HG03139 (cell line): ENCODE data around the gene PRSS2.
"Not testable (repeated sequence)": the region's sequence is repeated elsewhere in the genome, so short reads cannot be mapped to it uniquely, and the experiment has no call there.

ENCODE experiments used
- ATAC-seq: cut with Tn5 transposase; IDR thresholded peaks from one replicate; pipeline ENCODE4 v1.9.1; 2021; ENCODE audit not compliant: unreplicated experiment

The PRSS2 gene

DNA sequence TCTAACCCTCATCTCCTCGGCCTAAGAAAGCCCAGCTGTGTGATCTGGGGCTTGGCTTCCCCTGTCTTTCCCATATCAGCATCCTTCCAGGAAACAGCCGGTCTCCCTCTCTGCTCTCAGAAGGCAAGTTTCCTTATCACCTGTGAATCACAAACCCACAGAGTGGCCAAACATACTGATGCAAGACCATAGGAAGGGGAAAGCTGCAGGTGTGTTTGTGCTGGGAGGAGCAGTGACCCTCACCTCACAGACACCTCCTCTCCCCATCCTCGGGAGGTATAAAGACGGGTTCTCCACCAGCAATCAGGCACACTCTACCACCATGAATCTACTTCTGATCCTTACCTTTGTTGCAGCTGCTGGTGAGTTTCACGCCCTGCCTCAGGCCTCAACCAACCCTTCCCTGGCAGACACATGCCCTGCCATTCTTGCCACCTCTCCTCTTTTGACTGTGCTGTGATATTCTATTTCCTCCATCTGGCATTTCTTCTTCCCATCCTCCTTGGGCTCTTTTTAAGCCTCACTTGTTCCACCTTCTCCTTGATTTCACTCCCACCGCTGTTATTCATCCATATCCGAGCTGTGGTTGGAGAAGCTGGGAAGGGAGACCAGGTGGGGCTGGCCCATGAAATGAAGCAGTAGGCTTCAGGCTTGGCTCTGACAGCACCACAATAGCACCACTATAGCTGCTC, at the start of gene PRSS2:
Gene PRSS2 (plus strand): TSS at position 310 of the 692 bp plus-strand sequence. CDS start 13 bp downstream, at position 323.
- ATAC-seq, result no peak

DNA sequence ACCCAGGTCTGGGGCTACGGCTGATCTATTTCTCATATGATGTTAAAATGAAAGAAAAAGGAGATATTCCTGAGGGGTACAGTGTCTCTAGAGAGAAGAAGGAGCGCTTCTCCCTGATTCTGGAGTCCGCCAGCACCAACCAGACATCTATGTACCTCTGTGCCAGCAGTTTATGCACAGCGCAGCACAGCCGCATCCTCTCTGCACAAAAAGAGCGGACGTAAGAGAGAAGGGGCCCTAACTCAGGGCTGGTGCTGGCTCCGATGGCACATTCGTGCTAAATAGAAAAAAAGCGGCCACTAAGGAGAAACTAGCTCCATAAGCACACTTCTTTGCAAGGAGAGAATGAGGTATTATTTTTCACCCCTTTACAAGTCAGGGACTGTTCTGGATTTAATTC, 49.8 kb upstream of the PRSS2 start:
- no peak for ATAC-seq

DNA sequence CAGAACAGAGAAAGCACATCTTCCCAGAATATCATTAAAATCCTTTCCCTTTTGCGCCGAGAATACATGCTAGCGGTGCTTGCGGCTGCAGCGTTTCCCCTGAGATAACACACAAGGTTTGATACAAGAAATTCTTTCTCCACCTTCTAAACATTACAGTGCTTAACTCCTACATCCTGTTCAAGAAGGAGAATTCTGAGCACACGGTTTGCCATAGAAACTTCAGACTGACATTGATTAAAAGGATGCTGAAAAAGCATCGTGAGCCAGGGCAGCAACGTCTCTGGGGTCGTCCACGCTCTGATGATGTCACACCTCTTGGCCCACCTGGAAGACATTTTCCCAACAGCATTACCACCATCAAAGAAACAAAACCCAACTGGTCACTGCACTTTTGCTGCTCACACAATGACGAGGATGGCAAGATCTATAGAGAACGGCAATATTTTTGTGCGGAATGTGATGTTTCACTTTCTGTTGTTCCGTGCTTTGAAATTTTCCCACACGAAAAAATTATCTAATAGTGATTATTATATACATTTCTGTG, 48.4 kb upstream of the PRSS2 start:
- ATAC-seq, result no peak

DNA sequence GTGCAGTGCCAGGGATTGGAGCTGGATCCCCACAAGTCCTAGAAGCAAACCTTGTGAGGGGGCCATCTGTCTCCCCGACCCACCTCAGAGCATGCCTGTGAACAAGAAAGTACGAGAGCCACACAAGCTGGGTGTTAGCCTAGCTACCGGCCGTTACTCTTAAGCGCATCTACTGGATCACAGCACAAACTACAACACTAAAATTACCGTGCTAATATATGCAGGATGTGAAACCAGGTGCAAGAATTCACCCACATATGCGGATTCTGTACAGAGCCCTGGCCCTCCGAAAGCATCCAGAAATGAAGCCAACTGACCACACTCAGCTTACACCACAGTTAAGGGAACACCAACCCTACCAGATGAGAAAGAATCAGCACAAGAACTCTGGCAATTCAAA, 37.5 kb upstream of the PRSS2 start:
- ATAC-seq, result no peak

DNA sequence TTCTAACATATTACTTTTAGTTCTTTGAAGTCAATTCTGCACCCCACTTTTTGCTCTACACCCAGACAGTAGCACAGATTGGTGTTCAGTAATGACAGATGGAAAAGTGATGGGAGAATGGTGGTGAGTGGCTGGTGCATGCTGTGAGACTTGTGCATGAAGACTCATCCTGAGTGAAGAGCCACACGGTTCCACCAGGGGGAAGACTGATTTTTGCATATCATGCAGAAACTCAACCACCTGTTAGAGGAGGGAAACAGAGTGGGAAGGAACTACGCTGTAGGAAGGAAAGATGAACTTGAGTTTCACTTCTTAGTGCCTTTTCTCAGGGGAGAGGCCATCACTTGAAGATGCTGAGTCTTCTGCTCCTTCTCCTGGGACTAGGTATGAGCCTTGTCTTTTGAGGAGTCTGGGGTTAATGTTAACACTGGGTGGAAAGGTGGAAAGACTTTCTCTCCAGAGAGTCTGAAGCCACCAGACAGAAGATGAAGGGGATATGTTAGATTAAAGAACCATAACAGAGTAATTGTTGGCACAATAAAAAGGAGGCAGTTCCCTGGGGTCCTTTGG, 30.8 kb upstream of the PRSS2 start:
- peak; percentile 94 for ATAC-seq

DNA sequence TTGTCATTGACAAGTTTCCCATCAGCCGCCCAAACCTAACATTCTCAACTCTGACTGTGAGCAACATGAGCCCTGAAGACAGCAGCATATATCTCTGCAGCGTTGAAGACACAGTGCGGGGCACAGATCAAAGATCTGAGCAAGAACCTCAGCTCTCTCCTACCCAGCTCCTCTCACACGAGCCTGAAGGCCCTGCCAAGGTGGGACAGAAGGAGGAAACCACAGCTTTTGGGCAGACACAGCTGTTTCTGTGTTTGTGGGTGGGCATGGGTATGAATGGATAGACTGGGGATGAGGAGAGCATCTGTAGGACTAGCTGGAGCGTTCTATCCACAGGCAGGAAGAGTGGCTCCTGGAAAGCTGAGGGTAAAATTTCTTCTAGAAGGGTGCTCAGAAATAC, 30.0 kb upstream of the PRSS2 start:
- ATAC-seq, result no peak

DNA sequence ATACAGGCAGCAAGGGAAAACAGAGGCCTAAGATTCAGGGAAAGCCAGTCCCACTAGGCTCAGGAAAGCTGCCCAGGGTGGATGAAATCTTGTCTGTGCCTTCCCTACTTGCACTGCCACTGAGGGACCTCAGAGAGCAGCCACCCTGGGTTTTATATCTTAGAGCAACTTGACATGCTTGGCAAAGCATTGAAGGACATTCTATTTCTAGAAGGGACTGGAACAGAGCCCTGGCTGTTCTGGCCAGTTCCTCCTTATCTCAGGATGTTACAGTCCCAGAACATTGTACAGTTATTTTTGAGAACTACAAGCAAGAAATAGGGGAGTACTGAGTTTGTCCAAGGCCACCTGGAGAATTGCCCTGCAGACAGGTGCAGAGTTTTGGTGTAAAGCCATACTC, 28.8 kb upstream of the PRSS2 start:
- ATAC-seq, result not testable (repeated sequence)

DNA sequence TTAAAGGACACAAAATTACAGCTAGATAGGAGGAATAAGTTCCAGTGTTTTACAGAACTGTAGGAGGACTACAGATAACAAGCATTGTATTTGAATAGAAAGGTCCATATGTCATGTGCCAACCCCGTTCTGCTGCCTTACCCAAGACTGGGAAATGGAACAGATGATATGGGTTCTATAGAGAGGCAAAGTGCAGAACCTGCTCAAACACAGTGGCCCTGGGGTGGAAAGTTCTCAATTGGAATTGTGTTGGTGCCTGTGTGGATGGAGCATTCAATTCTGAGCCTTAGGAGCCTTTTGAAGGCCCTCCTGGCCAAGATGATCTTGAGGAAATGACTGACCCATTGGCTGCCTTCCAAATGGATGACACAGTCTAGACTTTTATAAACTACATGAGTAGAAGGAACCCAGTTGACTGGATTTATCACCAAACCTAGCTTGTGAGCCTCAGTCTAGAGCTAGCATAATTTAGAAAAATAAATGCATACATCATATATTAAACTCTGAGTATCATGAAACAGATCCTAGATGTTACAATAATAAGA, 25.6 kb upstream of the PRSS2 start:
- no peak for ATAC-seq

DNA sequence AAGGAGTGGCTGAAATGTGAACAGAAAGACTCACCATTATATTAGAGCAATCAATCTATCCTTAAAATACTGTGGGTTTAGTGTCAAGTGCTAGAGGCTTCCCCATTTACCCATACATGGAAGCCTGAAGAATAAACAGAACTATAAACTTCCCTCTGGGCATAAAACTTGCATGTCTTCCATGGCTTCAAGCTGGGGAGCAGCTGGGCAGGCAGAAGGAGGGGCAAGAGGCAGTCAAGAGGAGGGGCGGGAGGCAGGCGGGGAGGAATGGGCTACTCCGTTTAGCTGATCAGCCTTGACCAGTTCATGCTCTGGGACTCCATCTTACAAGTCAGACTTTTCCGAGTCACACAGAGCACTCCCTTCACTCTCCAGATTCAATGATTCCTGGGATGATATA, 25.0 kb upstream of the PRSS2 start:
- no peak for ATAC-seq

DNA sequence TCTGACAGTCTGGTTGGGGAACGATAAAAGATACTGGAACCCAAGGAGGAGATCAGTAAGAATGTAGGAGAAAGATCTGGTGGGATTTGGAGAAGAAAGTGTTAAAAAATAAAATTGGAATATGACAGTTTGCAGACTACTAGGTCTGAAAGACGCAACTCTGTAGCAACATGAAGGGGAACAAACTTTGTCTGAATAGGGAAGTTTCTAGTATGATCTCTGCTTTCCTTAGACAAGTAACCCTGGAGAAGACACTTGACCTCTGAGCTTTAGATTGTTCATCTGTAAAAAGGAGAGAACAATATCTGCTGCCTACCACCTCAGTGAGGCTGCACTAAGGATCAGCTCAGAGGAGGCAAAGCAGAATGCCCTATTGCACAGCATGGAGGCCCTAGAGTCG, 24.5 kb upstream of the PRSS2 start:
- no peak for ATAC-seq

DNA sequence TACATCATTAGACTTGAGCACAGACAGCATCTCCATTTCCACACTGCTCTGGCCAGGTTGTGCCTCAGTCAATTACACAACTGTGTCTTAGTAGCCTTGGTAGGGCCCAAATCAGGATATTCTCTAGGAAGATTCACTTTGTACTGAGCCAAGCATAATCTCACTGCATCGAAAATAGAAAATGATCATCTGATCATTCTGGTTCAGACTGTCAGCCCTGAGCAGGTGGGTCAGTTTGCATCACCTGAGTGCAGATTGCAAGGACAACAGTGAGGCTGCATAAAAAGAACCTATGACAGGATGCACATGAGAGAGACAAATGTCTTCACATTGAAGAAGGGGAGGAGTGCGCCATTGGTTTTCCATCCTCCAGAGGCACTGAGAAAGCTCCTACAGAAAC, 22.4 kb upstream of the PRSS2 start:
- not testable (repeated sequence) for ATAC-seq

DNA sequence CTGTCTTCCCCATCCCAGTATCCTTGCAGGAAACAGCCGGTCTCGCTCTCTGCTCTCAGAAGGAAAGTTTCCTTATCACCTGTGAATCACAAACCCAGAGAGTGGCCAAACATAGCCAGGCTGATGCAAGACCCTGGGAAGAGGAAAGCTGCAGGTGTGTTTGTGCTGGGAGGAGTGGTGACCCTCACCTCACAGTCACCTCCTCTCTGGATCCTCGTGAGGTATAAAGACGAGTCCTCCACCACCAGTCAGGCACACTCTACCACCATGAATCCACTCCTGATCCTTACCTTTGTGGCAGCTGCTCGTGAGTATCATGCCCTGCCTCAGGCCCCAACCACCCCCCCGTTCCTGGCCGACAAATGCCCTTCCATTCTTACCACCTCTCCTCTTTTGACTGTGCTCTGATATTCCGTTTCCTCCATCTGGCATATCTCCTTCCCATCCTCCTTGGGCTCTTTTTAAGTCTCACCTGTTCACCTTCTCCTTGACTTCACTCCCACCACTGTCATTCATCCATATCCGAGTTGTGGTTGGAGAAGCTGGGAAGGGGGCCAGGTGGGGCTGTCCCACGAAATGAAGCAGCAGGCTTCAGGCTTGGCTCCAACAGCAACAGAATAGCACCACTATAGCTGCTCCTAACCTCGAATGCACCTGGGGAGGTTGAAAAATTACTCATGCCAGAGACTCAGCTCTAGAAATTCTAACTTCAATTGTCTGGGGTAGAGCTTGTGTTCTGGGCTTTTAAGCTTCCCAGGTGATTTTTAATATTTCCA, 21.4 kb upstream of the PRSS2 start, which contains the start of gene PRSS1:
Gene PRSS1 (plus strand): TSS at position 255 of the 776 bp plus-strand sequence. CDS start 13 bp downstream, at position 268.
- ATAC-seq, result no peak

DNA sequence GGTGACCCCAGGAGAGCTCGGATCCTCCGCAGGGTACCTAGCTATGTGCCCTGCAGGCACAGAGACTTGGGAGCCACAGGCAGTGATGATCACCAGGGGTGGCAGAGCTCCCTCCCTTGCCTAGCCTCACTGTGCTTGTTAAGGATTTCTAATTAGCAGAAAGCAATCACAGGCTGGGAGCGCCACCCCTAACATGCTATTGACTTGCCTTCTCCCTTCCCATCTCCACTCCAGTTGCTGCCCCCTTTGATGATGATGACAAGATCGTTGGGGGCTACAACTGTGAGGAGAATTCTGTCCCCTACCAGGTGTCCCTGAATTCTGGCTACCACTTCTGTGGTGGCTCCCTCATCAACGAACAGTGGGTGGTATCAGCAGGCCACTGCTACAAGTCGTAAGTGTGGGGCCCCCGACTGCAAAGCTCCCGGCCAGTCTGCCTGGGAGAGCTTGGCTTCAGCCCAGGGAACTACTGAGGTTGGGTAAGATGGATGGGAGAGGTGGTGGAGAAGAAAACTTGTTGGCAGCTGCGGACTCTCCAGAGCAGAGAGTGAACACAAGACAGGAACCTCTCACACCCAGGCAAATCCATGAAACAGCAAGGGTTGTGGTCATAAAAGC, 20.3 kb upstream of the PRSS2 start:
- ATAC-seq, result no peak

DNA sequence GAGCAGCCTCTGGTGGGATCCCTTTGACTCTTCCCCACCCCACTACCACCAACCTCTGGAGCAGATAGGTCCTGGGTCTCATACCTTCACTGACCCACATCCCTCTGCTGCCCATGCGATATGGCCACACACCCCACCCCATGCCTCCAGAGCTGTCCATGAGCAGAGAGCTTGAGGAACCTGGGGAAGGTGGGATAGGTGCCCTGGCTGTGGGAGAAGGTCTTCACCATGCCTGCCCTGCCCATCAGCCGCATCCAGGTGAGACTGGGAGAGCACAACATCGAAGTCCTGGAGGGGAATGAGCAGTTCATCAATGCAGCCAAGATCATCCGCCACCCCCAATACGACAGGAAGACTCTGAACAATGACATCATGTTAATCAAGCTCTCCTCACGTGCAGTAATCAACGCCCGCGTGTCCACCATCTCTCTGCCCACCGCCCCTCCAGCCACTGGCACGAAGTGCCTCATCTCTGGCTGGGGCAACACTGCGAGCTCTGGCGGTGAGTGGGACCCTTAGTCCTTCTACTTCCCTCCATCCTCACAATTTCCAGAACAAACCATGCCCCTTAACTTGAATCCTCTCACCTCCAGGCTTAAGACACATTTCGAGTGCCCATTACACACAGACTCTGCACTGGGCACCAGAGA, 19.1 kb upstream of the PRSS2 start:
- ATAC-seq, result not testable (repeated sequence)

DNA sequence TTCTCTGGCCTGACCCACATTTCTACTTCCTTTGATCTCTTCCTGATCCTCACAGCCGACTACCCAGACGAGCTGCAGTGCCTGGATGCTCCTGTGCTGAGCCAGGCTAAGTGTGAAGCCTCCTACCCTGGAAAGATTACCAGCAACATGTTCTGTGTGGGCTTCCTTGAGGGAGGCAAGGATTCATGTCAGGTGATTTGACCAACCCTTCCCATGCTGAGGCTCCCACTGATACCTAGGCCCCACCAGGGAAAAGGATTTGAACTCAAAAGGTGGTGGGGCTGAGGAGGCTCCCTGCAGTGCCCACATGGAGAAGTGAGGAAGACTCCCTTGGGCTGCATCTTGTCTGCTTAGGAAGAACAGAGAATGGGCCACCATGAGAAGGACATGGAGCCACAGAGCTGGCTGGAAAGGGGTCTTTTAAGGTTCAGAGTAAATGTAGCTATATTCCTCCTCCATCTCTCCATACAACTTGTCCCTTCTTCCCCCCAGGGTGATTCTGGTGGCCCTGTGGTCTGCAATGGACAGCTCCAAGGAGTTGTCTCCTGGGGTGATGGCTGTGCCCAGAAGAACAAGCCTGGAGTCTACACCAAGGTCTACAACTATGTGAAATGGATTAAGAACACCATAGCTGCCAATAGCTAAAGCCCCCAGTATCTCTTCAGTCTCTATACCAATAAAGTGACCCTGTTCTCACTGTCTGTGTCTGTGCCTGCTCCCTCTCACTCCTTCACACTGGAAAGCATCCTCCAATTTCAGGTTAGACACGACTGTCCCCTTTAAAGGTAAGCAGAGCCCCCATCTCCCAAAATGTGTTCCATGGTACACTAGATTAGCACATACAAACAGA, 18.2 kb upstream of the PRSS2 start:
- no peak for ATAC-seq

DNA sequence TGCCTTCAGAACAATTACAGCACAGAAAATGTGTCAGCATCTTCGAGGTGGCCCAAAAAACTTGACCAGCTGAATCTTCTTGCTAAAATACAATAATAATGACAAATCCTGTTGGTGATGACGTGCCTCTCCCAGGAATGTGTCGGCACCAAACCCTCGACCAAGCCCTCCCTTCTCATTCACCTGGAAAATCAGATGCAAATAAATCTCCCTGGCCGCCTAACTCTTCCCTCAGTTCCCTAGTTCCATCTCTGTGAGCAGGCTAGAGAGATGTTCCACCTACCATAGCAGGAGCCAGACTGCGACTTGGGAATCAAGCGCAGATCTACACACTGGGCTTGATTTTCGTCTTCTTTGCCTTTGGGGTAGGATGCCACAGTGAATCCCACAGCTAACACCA, 17.4 kb upstream of the PRSS2 start:
- no peak for ATAC-seq

DNA sequence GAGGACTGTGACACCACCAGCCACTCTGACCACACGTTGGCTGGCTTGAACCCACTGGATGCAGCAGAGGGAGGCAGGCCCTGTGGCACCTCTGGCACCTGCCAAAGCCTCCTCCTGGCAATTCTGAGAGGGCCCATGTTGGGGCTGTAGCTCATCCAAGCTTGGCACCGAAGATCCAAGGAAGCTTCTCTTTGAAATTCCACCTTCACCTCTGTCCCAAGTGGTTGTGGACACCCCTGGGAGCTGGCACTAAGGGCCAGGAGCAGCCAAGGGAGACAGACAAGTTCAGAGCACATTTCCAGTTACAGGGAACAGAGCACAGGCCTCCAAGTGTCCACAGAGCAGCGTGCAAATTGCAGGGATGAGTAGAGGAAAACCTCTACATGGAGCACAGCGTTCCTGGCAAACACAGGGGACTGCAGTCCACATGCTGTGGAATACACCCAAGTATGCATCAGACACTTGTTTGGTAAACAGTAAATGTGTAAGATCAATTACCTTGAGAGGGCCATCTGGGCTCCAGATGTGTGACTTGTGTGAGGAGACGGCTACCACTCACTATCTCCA, 16.8 kb upstream of the PRSS2 start:
- not testable (repeated sequence) for ATAC-seq

DNA sequence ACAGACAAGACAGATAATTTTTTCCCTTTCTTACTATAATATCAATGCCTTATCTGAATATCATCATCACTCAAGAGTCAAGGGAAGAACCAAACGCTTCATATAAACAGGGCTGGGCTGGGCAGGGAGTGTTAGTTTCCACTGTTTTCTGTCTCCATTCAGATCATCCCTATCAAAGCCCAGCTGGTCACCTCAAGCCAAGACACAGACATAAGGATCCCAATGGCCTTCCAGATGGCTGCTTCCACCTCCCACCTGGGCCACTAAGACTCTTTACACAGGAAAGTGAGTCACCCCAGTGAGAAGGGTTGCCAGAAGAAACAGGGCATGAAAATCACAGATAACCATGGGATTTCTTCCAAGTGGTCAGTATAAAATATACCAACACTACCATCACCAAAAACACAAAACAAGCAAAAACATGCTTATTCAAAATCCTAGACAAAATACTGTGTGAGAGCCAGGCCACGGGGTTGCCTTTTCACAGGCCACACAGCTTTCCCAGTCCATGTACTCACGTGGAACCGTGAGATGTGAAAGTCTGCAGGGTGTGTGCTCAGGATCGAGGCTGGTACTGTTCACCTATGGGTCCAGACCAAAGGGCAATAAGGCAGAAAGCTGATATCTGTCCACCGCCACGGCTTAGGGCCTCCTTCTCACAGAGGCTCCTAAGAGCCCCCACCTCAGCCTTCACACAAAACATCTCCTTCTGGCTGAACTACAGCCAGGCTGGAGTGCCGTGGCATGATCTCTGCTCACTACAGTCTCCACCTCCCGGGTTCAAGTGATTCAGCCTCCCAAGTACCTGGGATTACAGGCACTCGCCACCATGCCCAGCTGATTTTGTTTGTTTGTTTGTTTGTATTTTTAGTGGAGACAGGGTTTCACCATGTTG, 15.8 kb upstream of the PRSS2 start:
- no peak for ATAC-seq
